Tracheal epithelial cell (primary cell): ENCODE data around the gene ATF3. TPM values are rescaled to one million over a fixed set of nuclear protein-coding genes. Genes with fewer than 3 reads are reported as not detected.

Experiments
- total RNA-seq: library from RNA; depleted of rRNA; stranded (reverse); fragments of >200 nt; gene quantifications from 2 replicates; pipeline ENCODE4 v1.2.1, GENCODE V29; 2014

Gene ATF3
- total RNA-seq: 7.0 and 21.2 TPM in 2 replicates

GRCh38 chr1:212608392-212608958 lies at the start of gene ATF3:
ATF3 (plus strand) TSS chr1:212608761; CDS start chr1:212615022, 6,261 bp downstream.

Other genes with a start within 250 kb of the ATF3 start
- 11.7 and 21.9 TPM in 2 replicates for gene PACC1, start 193.9 kb upstream of the ATF3 start, total RNA-seq
- 54.2 and 84.2 TPM in 2 replicates for gene NENF, start 175.8 kb upstream of the ATF3 start, total RNA-seq
- 0.21 and 0.96 TPM in 2 replicates for gene BATF3, start 91.1 kb downstream of the ATF3 start, total RNA-seq
- 19.0 and 27.5 TPM in 2 replicates for gene NSL1, start 183.0 kb downstream of the ATF3 start, total RNA-seq
- gene TATDN3, start 183.1 kb downstream of the ATF3 start, total RNA-seq: 8.0 and 19.4 TPM in 2 replicates
- gene SPATA45, start 238.9 kb downstream of the ATF3 start, total RNA-seq: not detected in 2 replicates
- gene FLVCR1, start 249.5 kb downstream of the ATF3 start, total RNA-seq: 10.9 and 12.0 TPM in 2 replicates